Adipocyte (in vitro differentiated cells): ENCODE results near the gene ROBO1.
"Not testable (repeated sequence)": the region's sequence is repeated elsewhere in the genome, so short reads cannot be mapped to it uniquely, and the experiment has no call there.

Source experiments
- DNase-seq: peaks from one replicate; pipeline ENCODE4 v3.0.0-alpha.2; 2015; ENCODE audit warnings: low read depth
- H3K27me3 ChIP-seq: replicated peaks from 2 replicates; pipeline ENCODE4 v1.7.0; 2013; ENCODE audit warnings: mild to moderate bottlenecking, low read length, moderate library complexity; ENCODE audit not compliant: control insufficient read depth, insufficient read depth
- H3K36me3 ChIP-seq: 2 replicates; pipeline ENCODE4 v1.7.0; 2013; ENCODE audit warnings: low read length, mild to moderate bottlenecking, moderate library complexity; ENCODE audit not compliant: control insufficient read depth, insufficient read depth, severe bottlenecking
- H3K4me1 ChIP-seq: 2 replicates; pipeline ENCODE4 v1.7.0; 2013; ENCODE audit warnings: mild to moderate bottlenecking, low read length, moderate library complexity; ENCODE audit not compliant: control insufficient read depth, insufficient read depth
- H3K4me3 ChIP-seq: 2 replicates; pipeline ENCODE4 v1.7.0; 2013; ENCODE audit warnings: mild to moderate bottlenecking, low read length, moderate library complexity
- H3K9ac ChIP-seq: 2 replicates; pipeline ENCODE4 v1.7.0; 2013; ENCODE audit warnings: mild to moderate bottlenecking, low read length, moderate library complexity
- H3K9me3 ChIP-seq: 2 replicates; pipeline ENCODE4 v1.7.0; 2013; ENCODE audit warnings: mild to moderate bottlenecking, low read length, moderate library complexity; ENCODE audit not compliant: control insufficient read depth

The ROBO1 gene

DNA sequence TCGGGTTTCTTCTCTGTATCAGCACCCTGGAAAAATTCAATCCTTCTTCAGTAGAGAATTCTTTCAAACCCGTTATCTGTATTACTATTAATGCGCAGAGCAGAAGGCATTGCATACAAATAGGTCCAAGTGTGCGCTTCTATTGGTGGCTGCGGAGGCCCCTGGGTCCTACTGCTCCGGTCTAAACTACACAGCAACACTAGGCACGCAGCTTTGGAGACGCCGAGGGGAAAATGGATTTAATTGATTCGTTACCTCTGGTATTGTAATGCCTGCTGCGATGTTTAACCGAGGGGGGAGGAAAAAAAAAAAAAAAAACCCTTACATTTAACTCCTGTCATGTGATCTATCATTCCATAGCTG is at the start of gene ROBO1:
TSS of gene ROBO1 (minus strand) at position 94 of the 363 bp plus-strand sequence.
- Histone ChIP-seq H3K9ac (no peak within 1 kb of the TSS), H3K36me3 (no peaks in the 10 kb centered on the region), H3K9me3 (no peaks in the 10 kb centered on the region), H3K4me1 (no peaks in the 10 kb centered on the region), H3K27me3 (peaks cover 37% of the 10 kb centered on the region), H3K4me3 (no peak within 1 kb of the TSS)
- peak; percentile 5 for DNase-seq

- H3K9me3 ChIP-seq = peaks cover 15% of the 10 kb centered on the region
- no peaks in the 10 kb centered on the region for H3K4me1 ChIP-seq
- H3K36me3 ChIP-seq = no peaks in the 10 kb centered on the region
- no peak overlapping the region for H3K4me3 ChIP-seq
- H3K27me3 ChIP-seq = no peaks in the 10 kb centered on the region
- H3K9ac ChIP-seq = no peak overlapping the region
- no peak for DNase-seq
Observed at GRCh38 chr3:79817224-79817623, 49.4 kb upstream of the ROBO1 start.

- H3K27me3 ChIP-seq = no peaks in the 10 kb centered on the region
- no peak for DNase-seq
Observed at GRCh38 chr3:79815478-79815877, 47.7 kb upstream of the ROBO1 start.

GRCh38 chr3:79810581-79810980 is 42.8 kb upstream of the ROBO1 start:
- peaks cover 6% of the 10 kb centered on the region for H3K9me3 ChIP-seq
- no peak for DNase-seq
- no peaks in the 10 kb centered on the region for H3K4me1 ChIP-seq
- H3K27me3 ChIP-seq = no peaks in the 10 kb centered on the region
- no peak overlapping the region for H3K4me3 ChIP-seq
- H3K36me3 ChIP-seq = no peaks in the 10 kb centered on the region
- no peak overlapping the region for H3K9ac ChIP-seq

More at GRCh38 chr3:79815478-79815877, 47.7 kb upstream of the ROBO1 start:
- H3K4me1 ChIP-seq = no peaks in the 10 kb centered on the region
- peaks cover 15% of the 10 kb centered on the region for H3K9me3 ChIP-seq
- no peak overlapping the region for H3K9ac ChIP-seq
- no peak overlapping the region for H3K4me3 ChIP-seq
- H3K36me3 ChIP-seq = no peaks in the 10 kb centered on the region

DNA sequence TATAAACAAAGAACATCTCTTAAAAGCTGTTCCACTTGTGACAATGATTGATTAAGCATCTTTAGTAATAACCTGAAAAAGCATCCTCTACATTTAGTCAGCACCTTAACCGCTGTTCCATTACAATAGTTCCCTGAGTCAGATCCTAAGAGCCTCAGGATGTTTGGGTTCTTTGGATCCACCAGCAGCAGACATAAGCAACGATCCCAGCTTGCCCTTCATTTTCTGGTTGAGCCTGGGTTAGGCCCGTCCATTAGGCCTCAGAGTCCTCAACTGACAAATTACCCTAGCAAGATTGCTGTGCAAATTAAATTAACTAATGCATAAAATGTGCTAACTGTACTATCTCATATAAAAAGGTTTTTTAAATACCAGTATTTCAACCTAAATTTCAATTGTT is 42.3 kb upstream of the ROBO1 start:
- no peak overlapping the region for H3K9ac ChIP-seq
- peaks cover 1% of the 10 kb centered on the region for H3K9me3 ChIP-seq
- no peak overlapping the region for H3K4me3 ChIP-seq
- no peaks in the 10 kb centered on the region for H3K4me1 ChIP-seq
- H3K36me3 ChIP-seq = no peaks in the 10 kb centered on the region
- DNase-seq = no peak
- H3K27me3 ChIP-seq = no peaks in the 10 kb centered on the region

DNA sequence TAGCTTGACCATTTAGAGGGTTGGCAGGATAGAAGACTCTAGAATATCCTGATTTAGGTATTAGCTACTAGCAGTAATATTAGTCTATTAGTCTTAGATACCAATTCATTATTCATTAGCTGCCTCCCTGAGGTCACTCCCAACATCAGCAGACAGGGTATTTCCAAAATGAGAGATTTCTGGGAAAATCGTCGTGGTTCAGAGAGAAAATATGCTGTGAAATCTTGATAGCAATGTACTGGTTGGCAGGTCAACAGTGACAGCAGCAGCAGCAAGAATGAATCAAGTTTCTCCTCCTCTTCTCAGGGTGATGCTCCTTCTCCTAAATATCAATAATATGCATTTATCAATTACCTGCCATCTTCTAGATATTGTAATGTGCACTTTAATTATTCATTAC is 41.3 kb upstream of the ROBO1 start:
- H3K4me3 ChIP-seq = no peak overlapping the region
- no peaks in the 10 kb centered on the region for H3K9me3 ChIP-seq

GRCh38 chr3:79808515-79808914 is 40.7 kb upstream of the ROBO1 start:
- no peaks in the 10 kb centered on the region for H3K27me3 ChIP-seq
- H3K9me3 ChIP-seq = no peaks in the 10 kb centered on the region
- H3K36me3 ChIP-seq = no peaks in the 10 kb centered on the region
- H3K4me3 ChIP-seq = no peak overlapping the region
- H3K4me1 ChIP-seq = no peaks in the 10 kb centered on the region
- no peak overlapping the region for H3K9ac ChIP-seq
- no peak for DNase-seq

More for the DNA sequence above, 41.3 kb upstream of the ROBO1 start:
- Histone ChIP-seq H3K36me3 (no peaks in the 10 kb centered on the region), H3K9ac (no peak overlapping the region), H3K27me3 (no peaks in the 10 kb centered on the region), H3K4me1 (no peaks in the 10 kb centered on the region)
- no peak for DNase-seq

DNA sequence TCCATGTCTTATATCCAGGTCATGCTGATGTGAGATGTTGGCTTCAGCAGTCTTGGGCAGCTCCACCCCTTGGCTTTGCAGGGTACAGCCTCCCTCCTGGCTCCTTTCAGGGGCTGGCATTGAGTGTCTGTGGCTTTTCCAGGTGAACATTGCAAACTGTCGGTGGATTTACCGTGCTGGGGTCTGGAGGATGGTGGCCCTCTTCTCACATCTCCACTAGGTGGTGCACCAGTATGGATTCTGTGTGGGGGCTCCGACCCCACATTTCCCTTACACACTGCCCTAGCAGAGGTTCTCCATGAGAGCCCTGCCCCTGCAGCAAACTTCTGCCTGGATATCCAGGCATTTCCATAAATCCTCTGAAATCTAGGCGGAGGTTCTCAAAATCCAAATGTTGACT is 22.4 kb upstream of the ROBO1 start:
- not testable (repeated sequence) for DNase-seq, H3K9me3 ChIP-seq, H3K27me3 ChIP-seq, H3K4me1 ChIP-seq, H3K9ac ChIP-seq, H3K4me3 ChIP-seq, H3K36me3 ChIP-seq

GRCh38 chr3:79773291-79773690 is 5.5 kb upstream of the ROBO1 start:
- Histone ChIP-seq H3K27me3 (peaks cover 5% of the 10 kb centered on the region), H3K9me3 (no peaks in the 10 kb centered on the region), H3K9ac (no peak overlapping the region), H3K4me3 (no peak overlapping the region), H3K4me1 (no peaks in the 10 kb centered on the region), H3K36me3 (no peaks in the 10 kb centered on the region)
- no peak for DNase-seq

DNA sequence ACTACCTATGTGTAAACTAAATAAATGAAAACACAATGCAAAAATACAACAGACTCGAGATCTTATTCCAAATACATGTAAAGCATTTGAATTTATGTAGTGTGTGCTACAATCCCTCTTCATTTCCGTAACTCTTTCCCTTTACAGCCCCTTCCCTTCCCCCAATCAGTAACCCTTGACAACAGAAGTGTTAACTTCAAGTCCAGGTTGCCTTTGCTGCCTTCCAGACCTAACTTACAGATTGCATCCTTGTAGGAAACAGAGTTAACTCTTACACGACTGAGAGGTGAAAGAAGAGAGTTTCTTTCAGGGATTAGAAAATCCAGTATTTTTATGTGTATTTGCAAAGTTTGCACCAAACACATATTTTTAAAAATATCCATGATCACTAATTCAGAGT is 1.4 kb upstream of the ROBO1 start:
- Histone ChIP-seq H3K9ac (no peak overlapping the region), H3K27me3 (peaks cover 37% of the 10 kb centered on the region), H3K36me3 (no peaks in the 10 kb centered on the region), H3K4me3 (no peak overlapping the region), H3K4me1 (no peaks in the 10 kb centered on the region), H3K9me3 (no peaks in the 10 kb centered on the region)
- no peak for DNase-seq

DNA sequence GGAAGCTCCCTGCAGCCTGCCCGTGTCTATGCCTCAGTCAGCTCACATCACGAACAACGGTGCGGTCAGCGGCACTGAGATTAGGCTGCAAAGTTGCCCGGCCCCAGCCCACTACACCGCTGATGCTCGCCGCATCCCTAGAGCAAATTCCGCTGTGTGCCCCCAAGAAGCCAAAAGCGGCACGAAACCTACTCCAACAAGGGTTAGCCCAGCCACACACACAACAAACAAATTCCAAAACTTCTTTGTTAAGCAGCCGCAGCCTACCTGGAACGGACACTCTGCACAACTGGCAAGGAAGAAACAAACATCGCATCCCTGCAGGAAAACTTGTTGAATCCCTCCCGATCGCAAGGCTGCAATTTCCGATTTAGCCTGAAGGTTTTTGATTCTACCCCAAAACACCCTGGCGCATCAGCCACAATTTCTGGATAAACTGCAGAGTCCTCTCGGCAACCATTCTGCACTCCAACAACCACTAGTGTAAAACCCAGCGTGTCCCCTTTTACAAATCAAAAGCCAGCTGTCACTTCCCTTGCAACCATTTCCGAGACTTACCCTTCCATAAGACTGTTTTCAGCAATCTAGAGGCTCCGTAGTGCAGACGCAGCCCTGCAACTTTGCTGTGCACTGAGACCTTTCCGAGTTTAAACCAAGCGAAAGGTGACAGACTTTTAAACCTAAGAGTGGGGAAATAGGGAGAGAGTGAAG is 449 bp downstream of the ROBO1 start:
- Histone ChIP-seq H3K36me3 (no peaks in the 10 kb centered on the region), H3K9ac (no peak overlapping the region), H3K9me3 (no peaks in the 10 kb centered on the region), H3K27me3 (peaks cover 37% of the 10 kb centered on the region), H3K4me3 (no peak overlapping the region), H3K4me1 (no peaks in the 10 kb centered on the region)
- DNase-seq = peak; percentile 20
